Esophagus (tissue), 2 donors: Measurements from ENCODE around the gene SIPA1L3. TPM values are rescaled to one million over a fixed set of nuclear protein-coding genes. Genes with fewer than 3 reads are reported as not detected.

ENCODE experiments used
- H3K27ac ChIP-seq, 2 donors: one replicate each; pipeline ENCODE4 v1.5.1; 2013; ENCODE audit warnings: low read depth in 2 of 2, mild to moderate bottlenecking in 2 of 2, inconsistent platforms in 1 of 2, low read length in 1 of 2, moderate library complexity in 1 of 2
- H3K27me3 ChIP-seq, 2 donors: one replicate each; pipeline ENCODE4 v1.6.1; 2013; ENCODE audit warnings: low read length in 2 of 2, control low read depth in 1 of 2, mild to moderate bottlenecking in 1 of 2; ENCODE audit not compliant: insufficient read depth in 2 of 2, control insufficient read depth in 1 of 2
- H3K36me3 ChIP-seq, 2 donors: one replicate each; pipeline ENCODE4 v1.6.1; 2013; ENCODE audit warnings: low read length in 1 of 2; ENCODE audit not compliant: control insufficient read depth in 2 of 2, insufficient read depth in 2 of 2
- H3K4me1 ChIP-seq, 2 donors: one replicate each; pipeline ENCODE4 v1.6.1; 2013; ENCODE audit warnings: low read length in 1 of 2; ENCODE audit not compliant: control insufficient read depth in 2 of 2, insufficient read depth in 2 of 2
- H3K4me3 ChIP-seq, 2 donors: one replicate each; pipeline ENCODE4 v1.5.1; 2013; ENCODE audit warnings: low read length in 2 of 2, mild to moderate bottlenecking in 2 of 2, low read depth in 1 of 2, moderate library complexity in 1 of 2
- H3K9me3 ChIP-seq, 2 donors: one replicate each; pipeline ENCODE4 v1.6.1; 2013; ENCODE audit warnings: mild to moderate bottlenecking in 2 of 2, low read depth in 1 of 2, low read length in 1 of 2, moderate library complexity in 1 of 2; ENCODE audit not compliant: control insufficient read depth in 2 of 2, insufficient read depth in 1 of 2
- WGBS, 2 donors: extraction: QIAGEN DNeasy Blood & Tissue Kit; methylation state at CpG; one replicate each; pipeline ENCODE4 v1.1.7; 2013; 5-methylcytosine and 5-hydroxymethylcytosine counted together
- polyA plus RNA-seq, 2 donors: library from polyadenylated mRNA; stranded (reverse); fragments of 200-250 nt; gene quantifications; one replicate each; pipeline ENCODE4 v1.2.3, GENCODE V29; 2013
- donor health status: healthy with polysubstance abuse.
- donor health status: Bipolar disorder and iron deficiency.

Gene SIPA1L3
- polyA plus RNA-seq, 2 donors: 4.1 to 11.0 TPM

- no peaks in the 10 kb centered on the region for H3K9me3 ChIP-seq
- 33 to 52% methylated on average over 21 of the region's 21 CpGs for WGBS, 2 donors
- H3K27me3 ChIP-seq: no peaks in the 10 kb centered on the region
- H3K4me3 ChIP-seq: peak overlapping the region; percentile 28 to 40
- peak overlapping the region; percentile 83 to 84 for H3K27ac ChIP-seq
- peaks cover 2 to 12% of the 10 kb centered on the region in 2 donors for H3K4me1 ChIP-seq
- no peaks in the 10 kb centered on the region for H3K36me3 ChIP-seq
These were observed 346.1 kb downstream of the SIPA1L3 start for GRCh38 chr19:38252941-38253691.

- H3K9me3 ChIP-seq: no peaks in the 10 kb centered on the region
- WGBS, 2 donors: 77 to 79% methylated on average over 5 of the region's 5 CpGs
- H3K27ac ChIP-seq: peak overlapping the region; percentile 83 to 84
- no peaks in the 10 kb centered on the region for H3K27me3 ChIP-seq
- H3K36me3 ChIP-seq: no peaks in the 10 kb centered on the region
- H3K4me1 ChIP-seq: peaks cover 2 to 12% of the 10 kb centered on the region in 2 donors
- no peak overlapping the region for H3K4me3 ChIP-seq
These were observed 346.8 kb downstream of the SIPA1L3 start for GRCh38 chr19:38253788-38254187.

GRCh38 chr19:38255383-38256014 lies 348.5 kb downstream of the SIPA1L3 start:
- Histone ChIP-seq H3K9me3 (no peaks in the 10 kb centered on the region), H3K27ac (peak overlapping the region; percentile 18 to 65), H3K4me1 (peaks cover 2 to 12% of the 10 kb centered on the region in 2 donors), H3K4me3 (peak overlapping the region; percentile 22 to 50), H3K27me3 (no peaks in the 10 kb centered on the region), H3K36me3 (no peaks in the 10 kb centered on the region)
- 55 to 56% methylated on average over 17 of the region's 17 CpGs for WGBS, 2 donors

Other genes with a start within 250 kb of the SIPA1L3 start
- gene ZNF607, start 187.4 kb upstream of the SIPA1L3 start, polyA plus RNA-seq: 1 to 10 TPM; 2.1 to 2.5 TPM
- 1 to 10 TPM in 1 of 2 donors, under 1 TPM in 1; 0.60 to 1.2 TPM for gene ZNF573, start 127.6 kb upstream of the SIPA1L3 start, polyA plus RNA-seq
- gene WDR87, start 614 bp upstream of the SIPA1L3 start, polyA plus RNA-seq: not detected